ENCODE data around the gene SPIN2B.
"Not testable (repeated sequence)": the region's sequence is repeated elsewhere in the genome, so short reads cannot be mapped to it uniquely, and the experiment has no call there.

SPIN2B gene

DNA sequence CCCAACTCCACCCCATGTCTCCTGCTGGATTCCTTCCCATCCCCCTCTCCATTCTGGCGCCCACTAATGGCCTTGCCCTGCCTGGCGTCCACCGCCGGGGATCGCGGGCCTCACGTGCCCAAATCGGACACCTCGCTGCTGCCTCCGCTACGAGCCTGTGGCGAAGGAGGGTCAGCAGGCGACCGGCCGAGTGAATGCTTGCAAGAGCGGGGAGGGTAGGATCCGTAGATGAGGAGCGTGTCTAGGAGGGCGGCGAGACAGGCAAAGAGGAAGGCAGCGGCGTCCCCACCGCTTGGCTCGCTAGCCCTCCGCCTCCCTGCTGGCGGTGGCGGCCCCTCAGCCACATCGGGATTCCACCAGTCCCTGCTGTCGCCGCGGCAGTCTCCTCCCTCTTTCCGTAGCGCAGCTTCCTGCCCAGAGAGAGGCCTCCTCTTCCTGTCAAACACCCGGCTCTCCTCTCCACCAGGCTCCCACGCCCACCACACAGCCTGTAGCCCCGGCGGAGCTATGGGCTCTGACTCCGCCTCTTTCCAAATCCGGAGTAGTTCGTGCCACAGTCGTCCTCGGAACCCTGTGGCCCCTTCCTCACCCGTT, at the start of gene SPIN2B:
Gene SPIN2B (minus strand): TSS at position 387 of the 594 bp plus-strand sequence.
- peak; percentile 80 for DNase-seq

DNA sequence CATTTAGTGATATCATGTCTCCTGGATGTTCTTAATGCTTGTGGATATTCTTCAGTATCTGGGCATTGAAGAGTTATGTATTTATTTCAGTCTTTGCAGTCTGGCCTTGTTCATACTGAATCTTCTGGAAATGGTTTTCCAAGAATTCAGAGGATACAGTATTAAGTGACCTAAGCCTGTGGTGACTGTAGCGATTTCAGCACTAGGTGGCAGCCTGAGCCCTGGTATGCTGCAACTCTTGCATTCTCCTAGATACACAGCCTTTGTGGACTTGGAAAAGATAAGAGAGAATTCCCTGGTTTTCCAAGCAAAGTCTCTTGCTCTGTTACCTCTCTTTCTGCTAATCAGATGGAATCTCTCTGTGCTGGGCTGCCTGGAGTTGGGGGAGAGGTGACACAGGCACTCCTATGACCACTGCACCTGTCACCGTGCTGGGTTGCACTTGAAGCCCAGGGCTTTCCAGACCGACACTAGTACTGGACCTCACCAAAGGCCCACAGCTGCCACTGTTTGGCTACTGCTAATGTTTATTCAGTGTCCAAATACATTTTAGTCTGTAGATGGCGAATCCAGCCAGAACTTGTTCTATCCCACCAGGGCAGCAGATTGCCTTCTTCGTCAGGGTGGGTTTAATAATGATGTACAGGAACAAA, 35.2 kb upstream of the SPIN2B start:
- DNase-seq, result no peak

DNA sequence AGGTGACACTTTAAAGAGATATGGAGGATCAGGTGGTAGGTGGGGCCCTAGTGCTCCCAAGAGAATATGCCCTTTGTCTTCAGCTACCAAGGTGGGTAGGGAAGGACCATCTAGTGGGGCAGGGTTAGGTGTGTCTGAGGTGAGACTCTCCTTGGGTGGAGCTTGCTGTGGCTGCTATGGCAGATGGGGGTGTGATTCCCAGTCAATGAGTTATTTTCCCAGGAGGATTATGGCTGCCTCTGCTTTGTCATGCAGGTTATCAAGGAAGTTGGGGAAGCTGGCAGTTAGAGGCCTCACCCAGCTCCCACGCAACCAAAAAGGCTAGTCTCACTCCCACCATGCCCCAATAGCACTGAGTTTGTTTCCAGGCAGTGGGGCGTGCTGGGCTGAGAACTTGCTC, 33.8 kb upstream of the SPIN2B start:
- no peak for DNase-seq

DNA sequence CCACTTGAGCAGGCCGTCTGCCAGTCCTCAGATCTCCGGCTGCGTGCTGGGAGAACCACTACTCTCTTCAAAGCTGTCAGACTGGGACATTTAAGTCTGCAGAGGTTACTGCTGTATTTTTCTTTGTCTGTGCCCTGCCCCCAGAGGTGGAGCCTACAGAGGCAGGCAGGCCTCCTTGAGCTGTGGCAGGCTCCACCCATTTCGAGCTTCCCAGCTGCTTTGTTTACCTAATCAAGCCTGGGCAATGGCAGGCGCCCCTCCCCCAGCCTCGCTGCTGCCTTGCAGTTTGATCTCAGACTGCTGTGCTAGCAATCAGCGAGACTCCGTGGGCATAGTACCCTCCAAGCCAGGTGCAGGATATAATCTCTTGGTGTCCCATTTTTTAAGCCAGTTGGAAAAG, 30.9 kb upstream of the SPIN2B start:
- DNase-seq, result not testable (repeated sequence)

DNA sequence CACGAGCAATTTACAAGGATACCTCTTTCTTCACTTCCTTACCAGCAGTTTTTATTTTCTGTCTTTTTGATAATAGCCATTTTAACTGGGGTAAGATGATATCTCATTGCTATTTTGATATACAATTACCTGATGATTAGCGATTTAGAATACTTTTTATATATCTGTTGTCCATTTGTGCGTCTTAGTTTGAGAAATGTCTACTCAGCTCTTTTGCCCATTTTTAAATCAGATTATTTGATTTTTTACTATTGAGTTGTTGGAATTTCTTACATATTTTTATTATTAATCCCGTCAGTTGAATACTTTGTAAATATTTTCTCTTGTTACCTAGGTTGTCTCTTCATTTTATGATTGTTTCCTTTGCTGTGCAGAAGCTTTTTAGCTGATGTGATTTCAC, 17.3 kb upstream of the SPIN2B start:
- no peak for DNase-seq

DNA sequence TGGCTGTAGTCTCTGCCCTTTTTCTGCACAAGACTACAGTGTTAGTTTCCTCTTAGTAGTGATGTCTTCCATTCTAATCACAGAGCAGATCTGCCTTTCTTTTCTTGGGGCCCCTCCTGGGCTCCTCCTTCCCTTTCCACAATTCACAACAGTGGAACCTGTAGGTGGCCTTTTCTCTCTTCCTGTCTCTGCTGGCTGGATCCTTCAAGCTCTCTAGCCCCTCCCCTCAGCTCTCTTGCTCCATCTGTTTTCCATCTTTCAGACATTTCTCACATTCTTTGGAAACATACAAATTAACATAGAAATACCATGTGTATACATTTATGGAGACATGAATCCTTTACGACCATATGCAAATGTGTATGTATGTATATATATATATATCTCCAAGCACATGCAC, 16.2 kb upstream of the SPIN2B start:
- peak; percentile 10 for DNase-seq

DNA sequence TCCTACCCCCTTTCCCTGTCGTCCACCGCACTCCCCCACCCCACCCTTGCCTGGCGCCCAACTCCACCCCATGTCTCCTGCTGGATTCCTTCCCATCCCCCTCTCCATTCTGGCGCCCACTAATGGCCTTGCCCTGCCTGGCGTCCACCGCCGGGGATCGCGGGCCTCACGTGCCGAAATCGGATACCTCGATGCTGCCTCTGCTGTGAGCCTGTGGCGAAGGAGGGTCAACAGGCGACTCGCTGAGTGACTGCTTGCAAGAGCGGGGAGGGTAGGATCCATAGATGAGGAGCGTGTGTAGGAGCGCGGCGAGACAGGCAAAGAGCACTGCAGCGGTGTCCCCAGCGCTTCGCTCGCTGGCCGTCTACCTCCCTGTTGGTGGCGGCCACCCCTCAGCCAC, 15.7 kb upstream of the SPIN2B start, which contains the start of gene SPIN2A:
Gene SPIN2A (minus strand): TSS at position 325 of the 400 bp plus-strand sequence. CDS start 800 bp downstream, outside the sequence.
- peak; percentile 24 for DNase-seq

DNA sequence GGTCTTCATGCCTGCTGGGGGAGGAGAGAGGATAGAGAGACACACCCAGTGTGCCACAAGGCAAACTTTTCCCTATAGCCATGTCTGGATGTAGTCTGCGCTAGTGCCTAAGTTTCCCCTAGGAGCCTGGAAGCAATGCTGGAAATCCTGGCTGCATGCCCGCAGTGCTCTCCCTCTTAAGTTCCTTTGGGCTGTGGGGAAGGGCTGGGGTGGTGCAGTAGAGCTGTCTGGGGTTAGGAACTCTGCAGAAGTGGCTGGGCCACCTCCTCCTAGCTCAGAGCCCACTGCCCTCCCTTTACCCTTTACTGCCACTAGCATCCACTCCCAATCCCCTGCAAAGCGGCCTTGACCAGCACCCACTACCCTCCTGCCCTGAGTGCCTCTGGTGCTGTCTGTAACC, 15.2 kb upstream of the SPIN2B start:
- not testable (repeated sequence) for DNase-seq

DNA sequence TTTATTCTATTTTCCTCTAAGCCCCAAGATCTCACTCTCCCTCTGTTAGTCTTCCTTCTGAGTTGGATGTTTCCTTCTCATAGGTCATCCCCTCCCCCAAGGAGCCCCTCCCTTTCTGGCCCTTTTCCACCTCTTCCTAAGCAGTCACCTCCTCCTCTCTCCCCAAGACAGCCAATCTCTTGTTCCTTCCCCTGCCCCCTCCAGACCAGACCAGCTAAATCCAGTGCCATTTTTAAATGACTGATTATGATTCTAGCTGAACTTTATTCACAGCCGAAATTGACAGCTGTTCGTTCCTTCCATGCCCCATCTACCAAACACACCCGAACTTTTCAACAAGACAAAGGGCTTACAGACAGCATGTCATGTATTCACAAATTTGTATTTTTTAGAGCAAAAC, 13.9 kb upstream of the SPIN2B start:
- DNase-seq, result no peak

DNA sequence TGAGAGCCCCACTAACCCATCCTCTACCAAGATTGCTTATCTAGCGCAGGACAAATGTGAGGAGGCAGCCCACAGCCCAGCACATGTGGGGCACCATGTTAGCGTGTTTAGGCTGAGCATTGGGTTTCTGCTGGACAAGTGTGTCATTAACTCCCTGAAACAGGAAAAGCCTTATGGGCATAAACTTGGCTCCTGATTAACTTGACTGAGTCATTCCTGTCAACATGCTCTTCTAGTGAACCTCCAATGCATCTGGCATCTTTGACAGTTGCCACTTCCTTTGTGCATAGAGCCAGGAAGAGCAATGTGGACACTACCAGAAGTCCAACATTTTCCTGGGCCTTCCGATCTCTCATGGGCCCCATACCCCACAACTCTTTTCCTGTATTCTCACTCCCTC, 13.4 kb upstream of the SPIN2B start:
- no peak for DNase-seq

DNA sequence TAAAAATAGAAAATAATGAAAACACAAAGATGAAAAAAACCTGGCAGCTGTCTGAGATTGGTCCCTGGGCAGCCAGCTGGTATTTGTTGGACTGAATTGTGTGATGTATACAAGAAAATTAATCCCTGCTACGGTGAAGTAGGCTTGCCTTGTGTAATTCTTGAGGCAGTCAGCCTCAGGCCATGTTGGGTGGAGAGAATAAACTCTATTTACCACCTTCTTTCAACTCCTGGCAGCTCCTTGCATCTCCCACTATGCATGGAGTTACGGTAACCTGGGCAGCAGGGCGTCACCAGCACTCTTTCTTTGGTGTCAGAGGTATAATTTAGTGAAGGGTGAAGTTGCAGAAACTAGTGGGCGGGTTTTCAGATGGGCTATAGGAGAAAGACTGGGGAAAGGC, 12.4 kb upstream of the SPIN2B start:
- no peak for DNase-seq

DNA sequence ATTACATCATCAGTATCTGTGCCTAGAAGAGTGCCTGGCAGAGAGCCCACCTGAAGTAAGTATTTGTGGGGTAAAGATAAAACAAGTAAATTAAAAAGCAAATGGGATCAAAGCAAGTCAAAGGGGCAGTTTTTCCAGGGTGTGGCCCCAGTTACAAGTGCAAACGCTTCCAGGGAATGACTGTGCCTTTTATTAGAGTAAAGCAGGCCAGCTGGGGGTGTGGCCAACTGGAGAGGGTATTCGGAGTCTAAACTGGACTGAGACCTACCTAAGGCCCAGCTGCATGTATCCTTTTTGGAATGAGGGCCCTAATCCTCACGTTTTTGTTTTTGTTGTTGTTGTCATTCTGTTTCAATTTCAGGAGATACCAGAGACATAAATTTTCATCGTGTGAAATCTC, 11.9 kb upstream of the SPIN2B start:
- DNase-seq, result not testable (repeated sequence)

DNA sequence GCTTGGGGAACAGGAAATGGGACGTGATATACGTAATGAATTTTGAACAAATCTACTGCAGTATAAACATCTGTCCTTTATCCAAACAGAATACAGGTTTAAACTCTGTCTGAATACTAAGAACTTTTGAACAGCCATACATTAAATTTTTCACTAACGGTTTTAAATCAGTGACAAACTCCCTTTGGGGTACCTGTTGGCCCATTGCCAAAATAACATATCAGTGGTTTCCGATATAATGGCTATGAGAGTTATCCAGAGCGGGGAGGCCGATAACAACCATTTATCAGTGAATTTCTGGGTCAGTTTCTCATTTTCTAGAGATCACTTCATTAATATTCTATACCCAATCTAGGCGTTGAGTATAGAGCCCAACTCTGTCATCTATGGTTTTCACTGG, 10.7 kb upstream of the SPIN2B start:
- no peak for DNase-seq

DNA sequence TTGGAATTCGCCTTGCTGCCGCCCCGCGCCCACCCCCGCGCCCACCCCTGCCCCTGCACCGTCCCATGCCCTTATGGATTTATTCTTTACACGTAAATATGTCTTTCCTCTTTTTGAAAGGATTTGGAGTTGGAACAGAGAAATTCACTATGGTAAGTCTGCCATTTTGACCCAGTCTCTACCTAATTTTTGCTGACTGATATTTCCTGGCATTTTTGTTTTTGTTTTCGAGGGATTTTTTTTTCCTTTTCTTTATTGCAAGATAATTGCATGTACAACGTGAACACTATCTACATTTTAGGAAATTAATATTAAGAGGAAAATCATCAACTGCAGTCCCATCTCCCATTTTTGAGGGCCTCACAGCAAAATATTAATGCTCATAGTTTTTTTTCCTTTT, 468 bp upstream of the SPIN2B start:
- no peak for DNase-seq

DNA sequence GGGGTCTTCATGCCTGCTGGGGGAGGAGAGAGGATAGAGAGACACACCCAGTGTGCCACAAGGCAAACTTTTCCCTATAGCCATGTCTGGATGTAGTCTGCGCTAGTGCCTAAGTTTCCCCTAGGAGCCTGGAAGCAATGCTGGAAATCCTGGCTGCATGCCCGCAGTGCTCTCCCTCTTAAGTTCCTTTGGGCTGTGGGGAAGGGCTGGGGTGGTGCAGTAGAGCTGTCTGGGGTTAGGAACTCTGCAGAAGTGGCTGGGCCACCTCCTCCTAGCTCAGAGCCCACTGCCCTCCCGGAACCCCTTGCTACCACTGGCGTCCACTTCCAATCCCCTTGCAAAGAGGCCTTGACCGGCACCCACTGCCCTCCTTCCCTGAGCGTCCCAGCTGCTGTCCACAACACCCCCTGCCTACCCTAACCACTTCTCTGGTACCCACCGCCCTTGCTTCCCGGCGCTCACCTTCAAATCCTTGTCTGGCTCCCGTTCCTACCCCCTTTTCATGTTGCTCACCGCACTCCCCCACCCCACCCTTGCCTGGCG, 658 bp downstream of the SPIN2B start:
- DNase-seq, result not testable (repeated sequence)

DNA sequence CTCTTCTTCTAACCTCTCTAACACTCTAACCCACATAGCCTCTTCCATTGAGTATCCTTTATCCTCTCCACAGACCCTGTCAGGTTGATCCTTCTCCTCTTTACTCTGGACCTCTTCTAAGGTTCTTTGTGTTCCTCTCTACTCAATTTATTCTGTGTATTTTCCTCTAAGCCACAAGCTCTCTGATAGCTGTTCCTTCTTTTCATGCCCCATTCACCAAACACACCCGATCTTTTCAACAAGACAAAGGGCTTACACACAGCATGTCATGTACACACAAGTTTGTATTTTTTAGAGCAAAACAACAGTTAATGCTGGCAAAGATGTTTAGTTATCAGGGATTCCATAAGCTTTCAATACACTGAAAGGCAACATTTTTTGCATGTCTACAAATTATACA, 1.9 kb downstream of the SPIN2B start:
- no peak for DNase-seq

DNA sequence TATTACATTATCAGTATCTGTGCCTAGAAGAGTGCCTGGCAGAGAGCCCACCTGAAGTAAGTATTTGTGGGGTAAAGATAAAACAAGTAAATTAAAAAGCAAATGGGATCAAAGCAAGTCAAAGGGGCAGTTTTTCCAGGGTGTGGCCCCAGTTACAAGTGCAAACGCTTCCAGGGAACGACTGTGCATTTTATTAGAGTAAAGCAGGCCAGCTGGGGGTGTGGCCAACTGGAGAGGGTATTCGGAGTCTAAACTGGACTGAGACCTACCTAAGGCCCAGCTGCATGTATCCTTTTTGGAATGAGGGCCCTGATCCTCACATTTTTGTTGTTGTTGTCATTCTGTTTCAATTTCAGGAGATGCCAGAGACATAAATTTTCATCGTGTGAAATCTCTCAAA, 3.8 kb downstream of the SPIN2B start:
- DNase-seq, result not testable (repeated sequence)

DNA sequence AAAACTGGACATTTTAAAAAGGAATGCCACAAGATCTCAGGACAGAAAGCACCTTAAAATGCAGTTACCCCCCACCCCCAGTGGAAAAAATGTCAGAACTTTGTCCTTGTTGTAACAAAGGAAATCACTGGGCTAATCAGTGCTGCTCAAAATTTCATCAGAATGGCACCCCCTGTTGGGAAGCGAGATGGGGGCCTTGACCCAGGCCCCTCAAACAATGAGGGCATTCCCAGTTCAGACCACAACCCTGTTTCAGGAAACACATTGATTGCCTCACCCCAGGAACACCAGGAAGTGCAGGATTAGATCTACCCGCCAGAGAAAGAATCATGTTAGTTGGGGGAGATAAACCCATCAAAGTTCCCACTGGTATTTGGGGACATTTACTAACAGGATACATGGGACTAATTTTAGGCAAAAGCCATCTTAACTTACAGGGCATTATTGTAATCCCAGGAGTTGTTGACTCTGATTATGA, 16.4 kb downstream of the SPIN2B start:
- no peak for DNase-seq

DNA sequence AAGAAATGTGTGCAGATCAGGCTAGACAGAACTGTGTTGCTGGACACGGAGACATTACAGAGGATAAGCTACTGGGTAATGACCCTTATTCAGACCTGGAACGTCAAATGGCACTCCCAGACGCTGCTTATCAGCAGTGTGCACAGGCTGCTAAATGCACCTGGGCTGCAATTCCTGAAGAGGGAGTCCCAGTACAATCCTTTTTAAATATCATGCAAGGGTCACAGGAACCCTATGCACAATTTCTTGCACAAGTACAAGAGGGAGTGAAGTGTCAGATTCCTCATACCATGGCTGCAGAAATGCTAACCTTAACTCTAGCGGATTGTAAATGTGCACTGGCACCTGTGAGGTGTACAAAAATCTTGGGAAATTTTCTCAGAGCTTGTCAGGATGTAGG, 16.9 kb downstream of the SPIN2B start:
- DNase-seq, result no peak

DNA sequence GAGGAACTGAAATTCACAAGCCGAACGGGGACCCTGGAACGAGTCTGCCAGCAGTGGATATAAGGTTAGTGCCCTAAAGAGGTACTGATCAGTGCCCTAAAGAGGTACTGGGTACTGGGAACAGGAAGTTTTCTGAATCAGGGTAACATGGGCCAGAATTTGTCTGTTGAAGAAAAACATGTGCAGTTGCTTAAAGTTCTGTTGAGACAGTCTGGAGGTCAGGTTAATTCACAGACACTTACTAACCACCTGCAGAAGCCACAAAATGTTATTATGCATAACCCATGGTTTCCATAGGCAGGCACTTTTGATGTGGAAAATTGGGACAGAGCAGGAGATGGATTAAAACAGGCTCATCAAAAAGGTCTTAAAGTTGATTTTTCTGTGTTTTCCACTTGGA, 17.9 kb downstream of the SPIN2B start:
- no peak for DNase-seq

DNA sequence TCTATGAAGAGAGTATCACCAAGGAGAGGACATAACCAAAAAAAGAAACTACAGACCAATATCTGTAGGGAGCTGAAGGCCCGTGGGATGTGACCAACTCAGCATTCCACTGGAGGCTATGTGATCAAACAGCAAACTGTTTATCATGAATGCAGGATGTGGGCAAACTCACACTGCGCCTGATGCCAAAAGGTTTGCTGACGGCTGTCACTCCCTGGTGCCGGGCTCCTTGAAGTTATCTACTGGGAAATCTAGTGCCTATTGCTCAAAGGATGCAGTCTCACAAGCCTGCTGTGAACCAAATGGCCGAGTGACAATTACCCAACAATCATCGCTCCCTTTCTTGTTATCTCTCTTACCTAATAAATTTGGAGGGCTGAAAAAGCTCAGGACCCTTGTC, 18.4 kb downstream of the SPIN2B start:
- DNase-seq, result not testable (repeated sequence)

DNA sequence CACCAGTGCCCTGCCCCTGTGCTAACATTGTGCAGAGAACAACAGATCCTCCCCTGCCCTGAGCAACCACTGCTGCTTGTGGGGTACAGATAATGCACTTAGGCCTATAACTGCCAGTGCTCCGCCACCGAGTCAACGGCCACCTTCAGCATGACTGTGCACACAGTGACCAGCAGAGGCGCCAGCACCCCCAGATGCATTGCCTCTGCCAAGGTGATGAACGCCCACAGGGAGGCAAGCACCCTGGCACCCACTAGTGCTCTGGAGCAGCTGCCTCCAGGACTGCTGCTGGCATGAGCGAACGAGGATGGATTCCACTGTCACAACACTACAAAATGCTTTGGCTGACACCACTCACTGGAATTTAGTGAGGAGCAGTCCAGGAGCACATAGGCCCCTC, 38.2 kb downstream of the SPIN2B start:
- no peak for DNase-seq

DNA sequence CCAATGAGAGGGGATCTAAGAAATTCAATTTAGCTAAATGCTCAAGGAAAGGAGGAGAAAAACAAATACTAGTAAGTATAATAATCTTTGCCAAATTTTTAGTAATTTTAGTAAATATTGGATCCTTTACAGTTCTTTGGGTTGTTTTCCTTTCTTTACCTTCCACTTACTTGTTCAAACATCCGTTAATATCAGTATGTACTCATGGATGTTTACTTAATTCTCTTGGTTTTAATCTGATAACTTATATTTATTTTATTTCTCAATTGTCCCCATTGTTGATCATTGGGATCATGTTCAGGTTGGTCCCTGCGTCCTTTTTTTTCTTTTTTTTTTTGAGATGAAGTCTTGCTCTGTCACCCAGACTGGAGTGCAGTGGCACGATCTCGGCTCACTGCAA, 46.9 kb downstream of the SPIN2B start:
- DNase-seq, result no peak

DNA sequence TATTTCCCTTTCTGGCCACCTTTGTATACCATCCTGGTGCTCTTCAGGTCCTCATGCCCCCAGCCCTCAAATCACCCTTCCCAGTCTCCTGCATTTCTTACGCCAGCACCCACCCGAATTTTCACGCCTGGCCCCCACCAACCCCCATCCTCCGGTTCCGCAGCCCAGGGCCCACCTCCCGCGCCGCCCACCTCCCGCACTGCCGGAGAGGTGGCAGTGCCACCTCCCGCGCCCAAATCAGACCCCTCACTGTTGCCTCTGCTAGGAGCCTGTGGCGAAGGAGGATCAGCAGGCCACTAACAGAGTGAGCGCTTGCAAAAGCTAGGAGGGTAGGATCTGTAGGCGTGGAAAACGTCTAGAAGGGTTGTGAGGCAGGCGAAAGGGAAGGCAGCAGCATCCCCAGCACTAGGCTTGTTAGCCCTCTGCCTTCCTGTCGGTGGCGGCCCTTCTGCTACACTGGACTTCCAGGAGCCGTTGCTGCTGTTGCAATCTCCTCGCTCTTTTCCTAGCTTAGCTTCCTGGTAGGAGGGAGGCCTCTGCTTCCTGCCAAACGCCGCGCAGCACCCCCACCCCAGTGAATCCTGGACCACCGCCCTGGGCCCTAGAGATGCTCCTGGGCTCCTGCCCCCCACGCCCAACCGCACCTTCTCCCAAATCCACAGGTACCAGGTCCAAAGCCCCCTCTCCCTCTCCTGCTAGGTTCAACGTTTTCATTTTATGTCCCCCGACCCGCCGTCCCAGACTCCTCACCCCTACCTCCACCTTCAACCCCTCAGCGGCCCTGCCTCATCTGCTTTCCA, 51.0 kb downstream of the SPIN2B start:
- DNase-seq, result no peak
